CD1c-positive myeloid dendritic cell (primary cell): ENCODE results near the gene PAX1.

ENCODE experiments used
- DNase-seq: peaks from one replicate; pipeline ENCODE4 v3.0.0-alpha.2; 2016; ENCODE audit errors: extremely low spot score

PAX1 gene

DNA sequence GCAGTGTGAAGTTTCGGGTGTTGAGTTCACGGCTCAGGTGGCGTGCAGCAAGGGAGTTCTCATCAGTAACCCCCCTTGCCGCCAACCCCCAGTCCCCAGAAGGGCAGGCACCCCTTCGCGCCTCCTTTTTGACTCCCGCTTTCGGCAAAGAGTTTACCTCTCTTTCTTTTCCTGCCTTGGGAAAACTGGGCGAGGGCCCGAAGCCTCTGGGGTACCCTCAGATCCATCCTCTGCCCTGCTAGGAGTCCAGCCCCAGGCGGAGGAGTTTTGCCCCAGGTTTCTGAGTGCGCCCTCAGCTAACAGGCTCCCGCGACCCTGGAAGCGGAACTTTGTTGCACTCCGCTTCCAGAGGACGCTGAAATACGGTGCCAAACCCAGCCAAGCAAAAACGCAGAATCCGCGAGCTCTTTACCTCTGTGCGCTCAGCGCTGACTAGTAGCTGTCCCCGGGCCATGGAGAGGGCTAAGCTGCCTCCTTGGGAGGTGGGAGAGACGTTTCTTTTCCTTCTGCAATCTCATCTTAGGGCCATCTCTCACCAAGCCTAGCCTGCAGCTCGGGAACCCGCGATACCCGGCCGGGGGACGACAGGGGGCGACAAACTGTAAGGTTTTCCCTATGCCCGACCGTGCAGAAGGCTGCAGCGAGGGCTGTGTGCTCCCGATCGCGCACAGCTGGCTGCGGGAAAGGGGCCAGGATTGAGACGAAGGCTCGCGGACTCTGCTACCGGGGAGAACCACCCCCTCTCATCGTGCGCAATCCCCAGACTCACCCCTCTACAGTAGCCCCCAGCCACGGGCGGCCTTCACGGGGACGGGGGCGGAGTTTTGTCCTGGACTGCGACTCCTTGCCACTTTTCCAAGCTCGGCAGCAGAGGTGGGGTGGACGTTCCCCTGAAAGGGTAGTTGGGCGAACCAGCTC lies 2.7 kb upstream of the PAX1 start:
- peak; percentile 1 for DNase-seq

GRCh38 chr20:21703717-21704407 lies 1.6 kb upstream of the PAX1 start:
- DNase-seq: no peak

- DNase-seq: no peak
Measured at GRCh38 chr20:21704408-21705385, 767 bp upstream of the PAX1 start.

DNA sequence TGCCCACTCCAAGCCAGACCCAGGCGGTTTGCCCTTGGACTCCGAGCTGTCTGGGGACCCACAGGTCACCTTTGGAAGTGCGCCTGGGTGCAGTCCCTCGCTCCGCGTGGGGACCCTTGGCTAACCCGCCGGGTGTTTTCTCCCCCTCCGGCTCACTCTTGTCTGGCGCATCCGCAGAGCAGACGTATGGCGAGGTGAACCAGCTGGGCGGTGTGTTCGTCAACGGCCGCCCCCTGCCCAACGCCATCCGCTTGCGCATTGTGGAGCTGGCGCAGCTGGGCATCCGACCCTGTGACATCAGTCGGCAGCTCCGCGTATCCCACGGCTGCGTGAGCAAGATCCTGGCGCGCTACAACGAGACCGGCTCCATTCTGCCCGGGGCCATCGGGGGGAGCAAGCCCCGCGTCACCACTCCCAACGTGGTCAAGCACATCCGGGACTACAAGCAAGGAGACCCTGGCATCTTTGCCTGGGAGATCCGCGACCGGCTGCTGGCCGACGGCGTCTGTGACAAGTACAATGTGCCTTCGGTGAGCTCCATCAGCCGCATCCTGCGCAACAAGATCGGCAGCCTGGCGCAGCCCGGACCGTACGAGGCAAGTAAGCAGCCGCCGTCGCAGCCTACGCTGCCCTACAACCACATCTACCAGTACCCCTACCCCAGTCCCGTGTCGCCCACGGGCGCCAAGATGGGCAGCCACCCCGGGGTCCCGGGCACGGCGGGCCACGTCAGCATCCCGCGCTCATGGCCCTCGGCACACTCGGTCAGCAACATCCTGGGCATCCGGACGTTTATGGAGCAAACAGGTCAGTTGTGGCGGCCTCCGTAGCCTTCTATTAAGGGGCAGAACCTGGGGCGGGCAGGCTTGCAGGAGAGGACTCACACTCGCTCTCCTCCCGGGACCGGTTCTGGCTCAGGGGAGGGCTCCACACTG lies 1.1 kb downstream of the PAX1 start:
- DNase-seq: no peak

DNA sequence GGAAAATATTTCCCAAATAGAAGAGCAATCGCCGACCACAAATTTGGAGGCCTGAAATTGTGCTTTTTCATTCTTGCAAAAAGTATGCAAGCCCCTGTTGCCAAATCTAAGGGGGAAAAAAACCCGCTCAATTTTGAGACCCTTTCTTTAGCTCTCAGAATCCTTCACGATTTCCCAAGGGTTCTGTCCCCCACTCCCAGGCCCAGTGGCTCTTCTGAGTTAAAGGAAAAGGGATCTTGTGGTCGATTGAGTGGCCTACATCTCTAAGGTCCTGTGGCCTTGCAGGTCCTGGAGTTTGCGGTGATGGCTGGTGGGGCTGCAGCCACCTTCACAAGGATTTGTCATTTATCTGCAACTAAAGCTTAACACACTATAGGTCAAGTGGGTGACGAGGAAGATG lies 1.8 kb downstream of the PAX1 start:
- DNase-seq: no peak

DNA sequence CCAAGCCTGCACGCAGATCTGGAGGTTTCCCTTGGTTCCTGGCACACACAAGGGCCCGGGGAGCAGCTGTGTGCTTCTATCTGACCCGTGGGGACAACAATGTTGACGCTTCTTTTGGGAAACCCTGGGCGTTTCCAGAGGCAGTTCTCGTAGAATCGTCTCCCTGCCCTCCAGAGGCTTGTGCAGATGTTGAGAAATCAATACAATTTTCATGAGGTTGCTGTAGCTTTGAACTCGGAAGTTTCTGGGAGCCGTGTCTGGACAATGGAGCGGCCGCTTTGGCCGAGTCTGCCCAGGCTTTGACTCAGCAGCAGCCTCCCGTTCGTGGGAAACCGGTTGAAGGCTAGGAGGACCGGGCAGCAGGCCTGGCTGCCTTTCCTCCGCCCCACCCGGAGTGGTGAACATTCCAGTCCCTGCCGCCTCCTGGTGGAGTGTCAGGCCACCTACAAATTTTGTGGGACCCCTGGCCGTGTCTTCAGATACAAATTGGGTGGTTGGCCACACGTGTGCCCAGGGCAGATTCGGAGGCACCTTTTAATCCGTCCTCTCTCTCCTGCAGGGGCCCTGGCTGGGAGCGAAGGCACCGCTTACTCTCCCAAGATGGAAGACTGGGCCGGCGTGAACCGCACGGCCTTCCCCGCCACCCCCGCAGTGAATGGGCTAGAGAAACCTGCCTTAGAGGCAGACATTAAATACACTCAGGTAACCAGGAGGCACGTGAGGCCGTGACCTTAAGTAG lies 2.7 kb downstream of the PAX1 start:
- DNase-seq: no peak

- DNase-seq: no peak
Measured at GRCh38 chr20:21708738-21709534, 3.5 kb downstream of the PAX1 start.

- no peak for DNase-seq
Measured at GRCh38 chr20:21709535-21709904, 4.1 kb downstream of the PAX1 start.

DNA sequence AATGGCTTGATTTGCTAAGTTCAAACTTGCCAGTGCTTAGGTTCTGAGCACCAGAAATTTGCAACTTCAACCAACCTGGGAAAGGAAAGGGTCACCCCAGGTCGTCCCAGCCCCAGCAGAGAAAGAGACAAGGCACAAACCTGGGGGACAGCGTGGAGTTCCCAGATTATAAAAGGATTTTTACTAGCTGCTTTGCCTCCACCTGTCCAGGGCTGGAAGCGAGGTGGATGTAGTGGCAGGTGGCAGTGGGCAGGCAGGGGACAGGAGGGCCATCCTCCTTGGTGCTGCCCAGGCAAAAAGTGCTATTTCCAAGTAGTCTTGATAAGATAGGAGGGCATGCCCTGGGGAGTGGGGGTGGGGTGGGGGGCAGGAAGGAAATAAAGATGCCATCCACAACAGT lies 4.9 kb downstream of the PAX1 start:
- no peak for DNase-seq

DNA sequence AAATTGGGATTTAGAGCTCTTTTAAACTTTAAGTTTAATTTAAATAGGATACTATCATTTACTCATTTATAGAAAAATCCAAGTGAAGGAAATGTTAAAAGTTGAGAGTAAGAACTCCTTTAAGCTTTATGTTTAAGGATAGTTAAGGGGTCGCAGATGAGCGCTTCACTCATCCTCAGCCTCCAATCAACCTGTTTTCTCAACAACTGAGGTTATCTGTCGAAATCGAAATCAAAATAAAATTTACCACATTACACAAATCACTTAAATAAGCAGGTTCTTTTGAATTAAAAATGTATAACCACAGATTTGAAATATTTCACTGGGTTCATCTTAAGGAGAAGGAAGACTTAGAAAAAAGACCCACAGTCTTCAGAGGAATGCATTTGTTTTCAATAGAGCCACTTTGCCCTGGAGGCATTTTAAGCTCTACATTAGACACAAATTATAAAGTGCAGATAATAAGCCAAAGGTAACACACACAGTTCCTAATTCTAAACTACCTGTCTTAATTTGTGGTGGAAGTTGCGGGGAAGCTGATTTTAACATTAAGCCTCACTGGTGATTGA lies 5.5 kb downstream of the PAX1 start:
- no peak for DNase-seq

DNA sequence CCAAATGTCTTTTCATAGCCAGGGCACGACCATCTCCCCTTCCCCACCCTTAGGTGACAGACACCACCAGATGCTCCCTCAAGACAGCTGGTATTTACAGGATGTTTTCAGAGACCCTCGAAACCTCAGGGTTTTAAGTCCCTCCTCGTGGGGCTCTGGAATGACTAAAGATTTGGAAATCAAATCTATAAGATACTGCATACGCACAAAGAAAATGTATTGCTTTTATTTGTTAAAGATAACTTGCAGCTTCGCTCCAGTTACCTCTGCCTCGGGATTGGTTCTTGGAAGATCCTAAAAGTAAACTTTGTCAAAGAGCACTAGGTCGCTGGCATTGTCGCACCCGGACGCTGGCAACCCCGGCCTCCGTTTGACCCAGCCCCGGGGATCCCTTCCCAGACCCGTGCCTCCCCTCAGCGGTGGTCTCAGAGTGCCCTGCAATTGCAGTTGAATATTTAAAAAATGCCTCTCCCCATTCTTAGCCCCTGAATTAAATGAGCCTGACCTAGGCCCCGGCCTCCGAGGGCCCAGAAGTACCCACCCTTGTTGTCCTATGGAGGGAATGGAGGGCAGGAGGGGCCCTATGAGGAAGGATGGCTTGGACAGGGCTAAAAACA lies 7.1 kb downstream of the PAX1 start:
- no peak for DNase-seq

DNA sequence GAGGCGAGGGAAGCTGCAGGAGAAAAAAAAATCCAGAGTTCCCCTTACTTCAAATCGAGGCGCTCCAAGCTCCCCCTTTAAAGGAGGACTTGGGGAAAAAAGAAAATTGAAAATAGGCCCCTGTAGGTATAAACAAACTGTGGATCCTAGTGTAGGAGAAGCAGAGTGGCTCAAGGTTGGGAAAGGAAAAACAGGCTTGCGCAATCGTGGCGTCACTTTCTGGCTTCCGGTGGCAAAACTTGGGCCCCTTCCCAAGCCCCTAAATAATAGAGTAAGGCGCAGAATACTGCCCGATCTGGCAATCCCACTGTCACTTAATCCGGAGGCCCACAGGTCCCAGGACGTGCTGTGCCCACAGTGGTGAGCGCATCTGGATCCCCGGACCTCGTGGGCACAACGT lies 8.0 kb downstream of the PAX1 start:
- no peak for DNase-seq

DNA sequence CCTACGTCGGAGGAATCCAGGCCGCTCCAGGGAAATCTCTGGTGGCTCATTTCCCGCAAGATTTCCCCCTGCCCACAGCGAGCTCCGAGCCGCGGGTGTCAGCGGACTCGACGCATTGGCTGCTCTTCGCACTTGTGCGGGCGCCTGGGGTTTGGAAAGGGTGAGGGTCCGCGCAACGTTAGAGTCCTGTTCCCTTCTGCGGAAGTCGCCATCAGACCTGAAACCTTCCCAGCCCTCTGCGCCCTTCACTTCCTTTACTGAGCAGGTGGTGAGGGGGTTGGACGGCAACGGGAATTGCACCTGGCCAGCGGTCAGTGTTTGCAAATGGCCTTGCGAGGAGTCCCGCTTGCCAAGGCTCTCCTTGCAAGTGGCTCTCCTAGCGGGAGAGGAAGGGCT lies 8.4 kb downstream of the PAX1 start:
- no peak for DNase-seq

DNA sequence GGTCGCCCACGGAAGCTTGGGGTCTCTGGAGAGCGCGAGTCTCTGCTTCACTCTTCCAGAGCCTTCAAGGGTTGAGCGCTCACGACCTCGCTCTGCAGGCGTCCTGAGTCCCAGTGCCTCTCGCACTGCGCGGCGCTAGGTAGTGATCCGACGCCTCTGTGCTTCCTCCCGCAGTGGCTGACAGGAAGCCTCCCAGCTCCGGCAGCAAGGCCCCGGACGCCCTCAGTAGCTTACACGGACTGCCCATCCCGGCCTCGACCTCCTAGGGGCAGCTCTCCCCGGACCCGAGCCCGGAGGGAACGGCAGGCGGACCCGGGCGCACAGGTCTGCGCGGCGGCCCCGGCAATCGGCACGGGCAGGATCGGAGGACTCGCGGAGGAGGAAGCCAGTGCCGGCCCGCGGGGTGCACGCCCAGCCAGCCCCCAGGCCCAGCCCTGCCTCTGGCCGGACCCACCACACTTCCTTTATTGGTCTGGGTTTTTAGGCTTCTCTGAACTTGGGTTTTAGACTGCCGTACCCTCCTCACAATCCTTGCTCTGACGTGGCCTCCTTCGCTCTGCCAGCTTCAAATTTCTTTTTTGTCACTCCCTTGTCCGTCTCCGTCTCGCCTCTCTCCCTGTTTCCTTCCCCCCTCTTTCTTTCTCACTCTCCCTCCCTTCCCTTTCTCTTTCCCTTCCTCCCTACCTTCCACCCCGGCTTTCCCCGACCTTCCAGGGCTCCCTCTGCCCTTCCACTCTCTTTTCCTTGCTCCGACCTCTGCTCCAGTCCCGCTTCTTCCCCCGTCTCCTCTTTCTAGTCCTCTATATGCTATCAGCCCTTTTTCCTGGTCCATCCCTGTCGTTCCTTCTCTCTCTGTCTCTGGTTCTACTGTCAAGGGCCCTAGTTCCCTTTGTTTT lies 9.1 kb downstream of the PAX1 start:
- no peak for DNase-seq

DNA sequence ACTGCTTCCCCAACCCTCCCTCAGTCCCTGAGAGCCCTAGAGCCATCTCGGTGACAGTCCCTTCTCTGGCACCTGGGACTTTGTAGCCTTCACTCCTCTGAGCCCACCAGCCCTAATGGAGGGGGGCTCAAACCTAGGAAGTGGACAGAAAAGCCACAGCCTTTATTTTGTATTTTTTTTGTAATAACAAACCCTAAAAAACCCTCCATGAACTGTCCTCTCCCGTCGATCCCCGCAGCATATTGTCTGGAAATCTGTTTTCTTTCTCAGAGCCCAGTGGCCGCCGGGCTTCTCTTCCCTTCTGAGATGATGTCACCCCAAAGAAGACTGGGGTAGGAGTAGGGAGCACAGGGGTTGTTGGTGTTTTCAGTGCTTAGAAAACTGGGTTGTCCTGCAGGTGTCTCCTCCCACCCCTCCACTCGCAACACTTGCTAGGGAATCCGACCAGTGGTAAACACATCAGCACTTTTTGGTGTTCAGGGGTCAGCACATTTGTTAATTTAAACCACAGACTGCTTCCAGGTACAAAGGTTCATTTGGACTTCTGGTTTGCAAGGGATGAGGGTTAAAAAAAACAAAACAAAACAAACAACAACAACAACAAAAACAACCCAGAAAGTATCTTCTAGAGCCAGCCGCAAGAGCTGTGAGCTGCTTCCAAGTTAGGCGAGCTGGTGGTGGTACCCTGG lies 9.9 kb downstream of the PAX1 start:
- DNase-seq: no peak

GRCh38 chr20:21719592-21720214 lies 14.2 kb downstream of the PAX1 start:
- DNase-seq: peak; percentile 46

DNA sequence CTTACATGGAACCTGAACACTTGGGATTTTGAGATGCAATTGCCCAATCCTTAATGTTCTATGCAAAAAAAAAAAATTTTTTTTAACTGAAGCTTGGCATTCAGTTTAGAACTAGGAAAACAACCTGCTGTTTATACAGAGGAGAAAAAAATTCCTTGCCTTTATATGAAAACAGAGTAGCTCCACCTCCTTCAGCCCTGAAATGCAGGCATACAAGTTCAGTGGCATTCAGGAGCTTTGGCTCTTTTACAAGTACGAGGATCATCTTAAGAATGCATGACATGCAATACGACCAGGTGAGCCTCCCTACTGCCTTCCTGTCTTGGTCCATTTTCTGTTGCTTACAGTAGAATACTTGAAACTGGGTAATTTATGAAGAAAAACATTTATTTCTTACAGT lies 20.4 kb downstream of the PAX1 start:
- no peak for DNase-seq
